LoVo (cell line): ENCODE data around the gene NBEA.
"Not testable (repeated sequence)": the region's sequence is repeated elsewhere in the genome, so short reads cannot be mapped to it uniquely, and the experiment has no call there.

Source experiments
- DNase-seq: peaks from one replicate; pipeline ENCODE4 v3.0.0-alpha.2; 2016; ENCODE audit warnings: low spot score

NBEA gene

DNA sequence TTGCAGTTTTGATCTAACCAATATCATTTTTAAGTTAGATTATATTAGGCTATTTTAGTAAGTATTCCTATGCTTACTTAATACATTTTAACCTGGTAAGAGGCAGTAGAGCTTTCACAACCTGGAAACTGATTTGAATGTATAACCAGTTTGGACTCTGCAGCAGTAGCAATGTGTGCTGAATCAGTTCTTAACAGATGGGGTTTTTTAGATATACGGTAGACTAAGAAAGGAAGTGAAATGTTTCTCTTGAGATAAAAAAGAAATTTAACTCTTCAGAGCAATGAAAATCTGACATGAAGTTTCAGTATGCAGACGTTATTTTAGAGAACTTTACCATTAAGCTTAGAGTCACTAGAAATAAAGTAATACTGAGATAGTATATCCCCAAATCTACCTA lies 2.7 kb downstream of the NBEA start:
- DNase-seq: no peak

- no peak for DNase-seq
Observed at GRCh38 chr13:34951528-34951927, 9.5 kb downstream of the NBEA start.

DNA sequence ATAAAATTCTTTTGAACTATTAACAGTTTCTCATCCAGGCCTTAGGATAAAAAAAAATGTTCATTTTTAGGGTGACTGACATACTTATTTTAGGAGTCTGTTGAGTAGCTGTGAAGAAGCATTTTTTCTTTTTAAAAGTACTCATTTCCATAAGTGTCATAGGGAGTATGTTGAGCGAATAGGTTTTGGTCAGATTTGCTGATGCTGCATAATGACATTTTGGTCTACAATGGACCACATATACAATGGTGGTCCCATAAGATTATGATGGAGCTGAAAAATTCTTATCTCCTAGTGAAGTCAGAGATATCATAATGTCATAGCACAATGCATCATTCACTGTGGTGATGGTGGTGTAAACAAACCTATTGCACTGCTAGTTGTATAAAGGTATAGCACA lies 17.4 kb downstream of the NBEA start:
- DNase-seq: no peak

DNA sequence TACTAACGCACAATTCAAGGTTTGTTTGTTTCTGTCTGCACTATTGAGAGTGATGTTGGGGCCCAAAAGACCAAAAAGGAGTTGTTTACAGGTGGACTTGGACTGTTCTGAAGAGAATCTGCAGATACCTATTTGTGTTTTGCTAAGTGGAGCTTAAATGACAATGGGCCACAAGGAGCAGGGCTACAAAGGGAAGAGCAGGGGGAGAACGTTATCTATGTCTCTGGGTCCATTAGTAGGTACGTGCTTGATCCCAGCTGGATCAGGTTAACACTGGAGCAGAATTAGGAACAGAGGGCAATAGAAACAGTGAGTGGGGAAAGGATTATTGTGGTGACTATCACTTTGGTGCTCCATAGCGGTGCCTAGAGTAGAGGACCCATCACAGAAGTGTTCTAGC lies 22.5 kb downstream of the NBEA start:
- DNase-seq: no peak

GRCh38 chr13:34967851-34968562 lies 25.9 kb downstream of the NBEA start:
- DNase-seq: no peak

GRCh38 chr13:34969539-34969938 lies 27.5 kb downstream of the NBEA start:
- DNase-seq: not testable (repeated sequence)

- DNase-seq: no peak
Observed at GRCh38 chr13:34970961-34971360, 28.9 kb downstream of the NBEA start.

- DNase-seq: no peak
Observed at GRCh38 chr13:34971473-34971872, 29.4 kb downstream of the NBEA start.

DNA sequence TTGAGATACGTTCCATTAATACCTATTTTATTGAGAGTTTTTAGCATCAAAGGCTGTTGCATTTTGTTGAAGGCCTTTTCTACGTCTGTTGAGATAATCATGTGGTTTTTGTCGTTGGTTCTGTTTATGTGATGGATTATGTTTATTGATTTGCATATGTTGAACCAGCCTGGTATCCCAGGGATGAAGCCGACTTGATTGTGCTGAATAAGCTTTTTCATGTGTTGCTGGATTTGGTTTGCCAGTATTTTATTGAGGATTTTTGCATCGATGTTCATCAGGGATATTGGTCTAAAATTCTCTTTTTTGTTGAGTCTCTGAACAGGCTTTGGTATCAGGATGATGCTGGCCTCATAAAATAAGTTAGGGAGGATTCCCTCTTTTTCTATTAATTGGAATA lies 43.1 kb downstream of the NBEA start:
- not testable (repeated sequence) for DNase-seq

DNA sequence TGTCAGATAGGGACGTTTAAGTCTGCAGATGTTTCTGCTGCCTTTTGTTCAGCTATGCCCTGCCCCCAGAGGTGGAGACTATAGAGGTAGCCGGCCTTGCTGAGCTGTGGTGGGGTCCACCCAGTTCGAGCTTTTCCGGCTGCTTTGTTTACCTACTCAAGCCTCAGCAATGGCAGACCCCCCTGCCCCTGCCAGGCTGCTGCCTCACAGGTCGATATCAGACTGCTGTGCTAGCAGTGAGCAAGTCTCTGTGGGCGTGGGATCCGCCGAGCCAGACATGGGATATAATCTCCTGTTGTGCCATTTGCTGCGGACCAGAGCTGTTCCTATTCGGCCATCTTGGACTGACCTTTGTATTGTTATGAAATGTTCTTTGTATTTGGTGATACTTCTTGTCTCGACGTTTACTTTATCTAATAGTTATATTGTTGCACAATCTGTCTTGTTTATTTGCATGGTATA lies 46.3 kb downstream of the NBEA start:
- no peak for DNase-seq

- no peak for DNase-seq
Observed at GRCh38 chr13:34990399-34991214, 48.5 kb downstream of the NBEA start.

GRCh38 chr13:34993470-34993869 lies 51.4 kb downstream of the NBEA start:
- DNase-seq: no peak

- not testable (repeated sequence) for DNase-seq
Observed at GRCh38 chr13:35003734-35004133, 61.7 kb downstream of the NBEA start.

DNA sequence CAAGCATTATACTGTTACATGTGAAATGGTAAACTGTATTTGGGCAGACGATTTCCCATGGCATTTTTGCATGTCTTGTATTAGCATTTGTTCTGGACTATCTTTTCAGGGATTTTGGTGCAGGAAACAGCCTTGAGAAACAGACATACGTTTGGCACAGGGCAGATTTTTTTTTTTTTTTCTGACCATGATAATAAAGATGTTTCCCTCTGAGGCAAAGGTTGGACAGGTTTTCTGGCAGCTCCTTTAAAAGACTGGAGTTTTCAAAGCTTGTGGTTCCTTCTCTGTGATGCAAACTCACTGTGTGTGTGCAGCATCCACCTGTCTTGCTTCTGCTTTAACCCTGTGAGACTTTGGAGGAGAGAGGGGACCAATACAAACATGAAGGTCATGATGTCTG lies 63.0 kb downstream of the NBEA start:
- DNase-seq: no peak

GRCh38 chr13:35014606-35015213 lies 72.6 kb downstream of the NBEA start:
- DNase-seq: no peak

- no peak for DNase-seq
Observed at GRCh38 chr13:35016362-35017112, 74.5 kb downstream of the NBEA start.

- DNase-seq: no peak
Observed at GRCh38 chr13:35025314-35025713, 83.2 kb downstream of the NBEA start.

- no peak for DNase-seq
Observed at GRCh38 chr13:35028338-35028867, 86.3 kb downstream of the NBEA start.

GRCh38 chr13:35039012-35039411 lies 96.9 kb downstream of the NBEA start:
- DNase-seq: no peak

DNA sequence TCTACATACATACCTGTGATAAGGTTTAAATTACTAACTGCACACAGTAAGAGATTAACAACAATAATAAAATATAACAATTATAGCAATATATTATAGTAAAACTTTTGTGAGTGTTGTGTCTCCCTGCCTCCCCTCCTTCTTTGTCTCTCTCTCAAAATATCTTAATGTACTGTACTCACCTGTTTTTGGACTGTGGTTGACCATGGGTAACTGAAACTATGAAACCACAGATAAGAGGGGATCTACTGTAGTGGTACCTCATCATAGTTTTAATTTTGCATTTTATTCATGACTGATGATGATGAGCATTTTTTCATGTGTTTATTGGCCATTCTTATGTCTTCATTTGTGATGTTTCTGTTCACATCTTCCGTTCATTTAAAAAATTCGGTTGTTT lies 104.5 kb downstream of the NBEA start:
- no peak for DNase-seq

DNA sequence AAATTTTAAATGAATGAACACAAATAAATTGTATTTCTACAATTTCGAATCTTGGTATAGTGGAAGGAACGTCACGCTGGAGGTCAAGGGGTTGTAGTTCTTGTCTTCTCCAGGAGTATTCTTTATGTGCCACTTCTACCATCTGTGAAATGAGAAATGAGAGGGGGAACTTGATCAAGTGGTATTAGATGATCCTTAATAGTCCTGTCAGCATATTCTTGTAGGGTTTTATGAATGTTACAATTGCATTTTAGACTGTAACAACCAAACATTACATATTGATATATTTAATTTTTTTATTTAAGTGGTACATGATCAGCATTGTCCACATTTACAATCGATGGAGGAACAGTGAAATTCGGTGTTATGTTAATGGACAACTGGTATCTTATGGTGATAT lies 113.6 kb downstream of the NBEA start:
- DNase-seq: no peak

DNA sequence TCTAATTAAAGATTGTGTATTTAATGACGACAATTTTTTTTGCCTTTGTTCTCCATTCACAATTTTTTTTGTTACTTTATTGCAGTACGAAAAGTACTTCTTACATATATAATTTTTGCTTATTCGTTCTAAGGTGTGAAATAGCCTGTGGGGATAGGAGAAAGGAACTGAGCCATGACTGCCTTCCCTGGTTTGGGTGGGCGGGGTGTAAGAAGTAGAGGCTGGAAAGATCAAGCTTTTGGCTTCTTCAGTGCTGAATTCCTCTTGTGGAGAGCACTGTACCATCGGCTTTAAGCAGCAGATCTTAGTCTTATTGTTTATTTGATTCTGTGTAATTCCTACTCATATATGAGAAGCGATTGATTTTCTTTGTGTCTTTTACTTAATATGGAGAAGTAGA lies 115.8 kb downstream of the NBEA start:
- no peak for DNase-seq
